ENCODE data around the gene EPN3.

GRCh38 chr17:50572541-50572940 is 40.0 kb downstream of the EPN3 start:
- TF ChIP-seq ZNF521 (tag by site-specific recombination; IDR thresholded peaks at IDR 0.05) (no peak), KLF7 (tag by site-specific recombination; IDR thresholded peaks at IDR 0.05; ENCODE audit: borderline replicate concordance) (no peak), ZNF791 (tag by site-specific recombination; IDR thresholded peaks at IDR 0.05) (no peak), ZBTB21 (tag by site-specific recombination; IDR thresholded peaks at IDR 0.05) (no peak)
- TF ChIP-seq, protein P1, sequence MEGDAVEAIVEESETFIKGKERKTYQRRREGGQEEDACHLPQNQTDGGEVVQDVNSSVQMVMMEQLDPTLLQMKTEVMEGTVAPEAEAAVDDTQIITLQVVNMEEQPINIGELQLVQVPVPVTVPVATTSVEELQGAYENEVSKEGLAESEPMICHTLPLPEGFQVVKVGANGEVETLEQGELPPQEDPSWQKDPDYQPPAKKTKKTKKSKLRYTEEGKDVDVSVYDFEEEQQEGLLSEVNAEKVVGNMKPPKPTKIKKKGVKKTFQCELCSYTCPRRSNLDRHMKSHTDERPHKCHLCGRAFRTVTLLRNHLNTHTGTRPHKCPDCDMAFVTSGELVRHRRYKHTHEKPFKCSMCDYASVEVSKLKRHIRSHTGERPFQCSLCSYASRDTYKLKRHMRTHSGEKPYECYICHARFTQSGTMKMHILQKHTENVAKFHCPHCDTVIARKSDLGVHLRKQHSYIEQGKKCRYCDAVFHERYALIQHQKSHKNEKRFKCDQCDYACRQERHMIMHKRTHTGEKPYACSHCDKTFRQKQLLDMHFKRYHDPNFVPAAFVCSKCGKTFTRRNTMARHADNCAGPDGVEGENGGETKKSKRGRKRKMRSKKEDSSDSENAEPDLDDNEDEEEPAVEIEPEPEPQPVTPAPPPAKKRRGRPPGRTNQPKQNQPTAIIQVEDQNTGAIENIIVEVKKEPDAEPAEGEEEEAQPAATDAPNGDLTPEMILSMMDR (tag by site-specific recombination; IDR thresholded peaks at IDR 0.05): no peak

Data from HEK293 (cell line).